GM18526 (cell line): ENCODE measurements around the gene EXOC6B.

ENCODE experiments used
- POLR2A ChIP-seq: IDR thresholded peaks from 3 replicates; pipeline ENCODE4 v1.6.1; 2011; ENCODE audit not compliant: insufficient read length; ENCODE audit errors: extremely low read depth

The EXOC6B gene

GRCh38 chr2:72727356-72727755 is 98.5 kb downstream of the EXOC6B start:
- no peak for TF ChIP-seq POLR2A

- TF ChIP-seq POLR2A, result no peak
Observed at GRCh38 chr2:72723769-72724370, 102.0 kb downstream of the EXOC6B start.

- no peak for TF ChIP-seq POLR2A
Observed at GRCh38 chr2:72722492-72723070, 103.3 kb downstream of the EXOC6B start.

GRCh38 chr2:72719416-72719815 is 106.4 kb downstream of the EXOC6B start:
- no peak for TF ChIP-seq POLR2A

- no peak for TF ChIP-seq POLR2A
Observed at GRCh38 chr2:72718876-72719275, 107.0 kb downstream of the EXOC6B start.

GRCh38 chr2:72716601-72717000 is 109.2 kb downstream of the EXOC6B start:
- TF ChIP-seq POLR2A, result no peak

- no peak for TF ChIP-seq POLR2A
Observed at GRCh38 chr2:72713857-72714256, 112.0 kb downstream of the EXOC6B start.

GRCh38 chr2:72712977-72713376 is 112.9 kb downstream of the EXOC6B start:
- no peak for TF ChIP-seq POLR2A

GRCh38 chr2:72712304-72712703 is 113.5 kb downstream of the EXOC6B start:
- TF ChIP-seq POLR2A, result no peak

- TF ChIP-seq POLR2A, result no peak
Observed at GRCh38 chr2:72710418-72711152, 115.2 kb downstream of the EXOC6B start.

GRCh38 chr2:72708236-72708635 is 117.6 kb downstream of the EXOC6B start:
- TF ChIP-seq POLR2A, result no peak

- no peak for TF ChIP-seq POLR2A
Observed at GRCh38 chr2:72698300-72698699, 127.5 kb downstream of the EXOC6B start.

GRCh38 chr2:72696559-72696958 is 129.3 kb downstream of the EXOC6B start:
- no peak for TF ChIP-seq POLR2A

GRCh38 chr2:72695676-72696075 is 130.2 kb downstream of the EXOC6B start:
- TF ChIP-seq POLR2A, result no peak

GRCh38 chr2:72694715-72695496 is 130.9 kb downstream of the EXOC6B start:
- TF ChIP-seq POLR2A, result no peak
